ENCODE measurements around the gene OR56A1.
"Not testable (repeated sequence)": the region's sequence is repeated elsewhere in the genome, so short reads cannot be mapped to it uniquely, and the experiment has no call there.

The OR56A1 gene, protein sequence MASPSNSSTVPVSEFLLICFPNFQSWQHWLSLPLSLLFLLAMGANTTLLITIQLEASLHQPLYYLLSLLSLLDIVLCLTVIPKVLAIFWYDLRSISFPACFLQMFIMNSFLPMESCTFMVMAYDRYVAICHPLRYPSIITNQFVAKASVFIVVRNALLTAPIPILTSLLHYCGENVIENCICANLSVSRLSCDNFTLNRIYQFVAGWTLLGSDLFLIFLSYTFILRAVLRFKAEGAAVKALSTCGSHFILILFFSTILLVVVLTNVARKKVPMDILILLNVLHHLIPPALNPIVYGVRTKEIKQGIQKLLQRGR

DNA sequence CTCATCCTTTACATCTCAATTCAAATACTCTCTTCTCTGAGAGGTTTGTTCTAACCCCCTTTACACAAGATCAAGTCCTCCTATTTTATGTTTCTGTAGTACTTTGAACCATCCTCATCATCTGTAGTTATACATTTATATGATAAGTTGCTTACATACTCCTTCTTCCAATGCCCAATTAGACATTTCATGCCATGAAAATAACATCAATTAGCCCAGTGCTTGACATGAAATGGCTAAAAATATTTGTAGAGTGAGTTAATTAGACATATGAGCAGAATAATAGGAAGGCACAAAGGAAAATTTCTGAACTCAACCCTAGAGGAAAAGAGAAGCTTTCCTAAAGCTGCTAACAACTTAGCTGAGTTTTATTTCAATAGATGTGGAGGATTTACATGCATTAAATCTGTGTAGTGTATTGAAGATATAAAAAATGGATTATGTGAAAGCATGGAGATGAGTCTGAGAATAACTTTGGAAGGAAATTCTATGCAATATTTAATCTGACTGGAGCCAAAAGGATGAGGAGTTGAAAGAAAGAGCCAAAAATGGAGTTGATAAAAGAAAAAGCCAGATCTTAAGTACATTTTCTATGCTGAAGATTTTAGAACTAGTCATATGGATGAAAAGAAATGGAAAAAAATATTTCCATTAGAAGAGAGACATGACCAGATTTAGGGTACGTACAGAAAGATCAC lies at the start of gene OR56A1:
TSS of gene OR56A1 (minus strand) at position 51 of the 698 bp plus-strand sequence. CDS start 3,066 bp downstream, outside the sequence.
- DNase-seq, result no peak

DNA sequence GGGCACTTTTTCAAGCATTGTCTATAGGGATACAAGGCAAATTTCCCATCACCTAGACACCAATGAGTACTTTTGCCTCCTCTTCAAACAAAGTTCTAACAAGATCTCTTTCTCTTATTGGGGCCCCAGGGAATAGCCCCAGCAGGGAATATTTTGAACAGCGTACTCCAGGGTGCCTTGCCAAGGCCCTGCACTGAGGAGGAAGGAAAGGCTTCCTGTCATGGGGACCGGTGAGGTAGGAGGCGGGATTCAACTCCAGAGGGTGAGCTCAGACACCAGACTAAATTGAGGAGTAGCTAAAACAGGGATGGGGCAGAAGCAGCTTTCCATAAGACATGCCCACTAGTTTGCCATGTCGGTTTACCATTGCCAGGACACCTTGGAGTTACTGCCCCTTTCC lies 48.9 kb upstream of the OR56A1 start:
- no peak for DNase-seq

DNA sequence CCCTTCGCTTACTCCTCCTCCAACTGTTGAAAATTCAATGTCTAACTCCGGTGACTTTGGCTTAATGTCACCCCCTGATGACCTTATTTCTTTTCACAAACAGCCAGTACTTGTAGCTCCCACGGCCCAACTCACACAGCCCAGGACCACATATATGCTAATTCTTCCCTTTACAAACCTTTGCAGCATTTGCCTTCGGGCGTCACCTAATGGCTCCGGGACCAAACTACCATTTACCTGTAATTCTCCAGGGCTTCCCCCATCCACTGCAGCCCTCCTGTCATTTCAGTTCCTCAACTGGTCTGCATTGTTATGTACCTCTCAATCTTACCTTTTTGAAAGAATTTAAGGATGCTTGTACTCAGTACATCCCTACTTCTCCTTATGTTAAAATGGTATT lies 47.2 kb upstream of the OR56A1 start:
- no peak for DNase-seq

DNA sequence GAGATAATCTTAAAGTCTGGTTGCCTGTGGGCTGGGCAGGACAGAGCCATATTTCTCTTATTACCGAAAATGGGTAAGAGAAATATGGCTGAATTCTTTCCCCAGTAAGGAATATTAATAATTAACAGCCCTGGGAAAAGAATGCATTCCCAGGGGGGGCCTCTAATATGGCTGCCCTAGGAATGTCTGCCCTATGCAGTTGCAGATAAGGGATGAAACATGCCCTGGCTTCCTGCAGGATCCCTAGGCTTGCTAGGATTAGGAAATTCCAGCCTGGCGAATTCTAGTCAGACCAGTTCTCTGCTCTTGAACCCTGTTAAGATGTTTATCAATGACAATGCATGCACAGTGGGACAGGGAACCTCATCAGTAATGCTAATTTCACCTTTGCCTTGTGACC lies 45.9 kb upstream of the OR56A1 start:
- not testable (repeated sequence) for DNase-seq

DNA sequence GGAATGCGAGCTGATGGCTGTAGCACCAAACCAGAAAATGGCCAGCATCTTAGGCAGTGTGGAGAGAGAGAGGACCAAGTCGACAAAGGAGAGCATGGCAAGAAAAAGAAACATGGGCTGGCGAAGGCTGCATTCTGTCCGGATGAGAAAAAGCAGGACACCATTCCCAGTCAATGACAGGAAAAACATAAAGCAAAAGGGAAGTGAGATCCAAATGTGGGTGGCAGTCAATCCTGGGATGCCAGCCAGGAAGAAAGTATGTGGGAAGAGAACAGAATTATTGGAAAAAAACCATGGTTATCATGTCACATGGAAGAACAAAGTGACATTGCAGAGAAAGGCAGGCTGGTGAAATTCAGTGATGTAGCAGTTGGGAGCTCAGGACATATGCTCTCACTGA lies 36.9 kb upstream of the OR56A1 start:
- no peak for DNase-seq

DNA sequence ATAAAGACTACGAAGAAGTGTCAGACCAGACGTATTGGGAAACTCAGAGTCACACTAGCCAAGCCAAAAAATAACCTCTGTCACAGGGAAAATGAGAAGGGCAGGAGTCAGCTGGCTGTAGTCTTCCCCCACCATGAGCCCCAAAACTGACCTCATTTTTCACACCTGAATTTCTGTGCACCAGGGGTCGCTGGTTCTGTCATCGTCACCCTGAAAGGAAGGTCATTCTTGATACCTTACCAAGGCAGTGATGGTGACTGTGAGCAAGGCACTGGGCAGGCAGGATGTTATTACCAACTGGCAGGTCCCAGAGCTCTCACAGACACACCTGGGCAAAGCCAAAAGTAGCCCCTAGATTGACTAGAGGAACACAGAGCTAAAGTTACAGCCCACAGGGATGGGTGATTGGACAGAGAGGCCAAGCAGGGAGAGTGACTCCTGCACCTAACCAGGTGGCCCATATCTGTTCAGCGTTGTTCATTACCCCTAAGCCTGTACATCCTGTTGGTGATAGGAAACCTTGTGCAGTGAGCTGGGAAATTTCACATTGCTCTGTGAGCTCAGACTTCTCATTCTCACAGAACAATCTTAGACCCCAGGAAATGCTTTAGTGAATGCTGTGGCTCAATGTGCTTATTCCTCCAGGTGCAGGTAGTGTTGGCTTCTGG lies 32.3 kb upstream of the OR56A1 start:
- no peak for DNase-seq

DNA sequence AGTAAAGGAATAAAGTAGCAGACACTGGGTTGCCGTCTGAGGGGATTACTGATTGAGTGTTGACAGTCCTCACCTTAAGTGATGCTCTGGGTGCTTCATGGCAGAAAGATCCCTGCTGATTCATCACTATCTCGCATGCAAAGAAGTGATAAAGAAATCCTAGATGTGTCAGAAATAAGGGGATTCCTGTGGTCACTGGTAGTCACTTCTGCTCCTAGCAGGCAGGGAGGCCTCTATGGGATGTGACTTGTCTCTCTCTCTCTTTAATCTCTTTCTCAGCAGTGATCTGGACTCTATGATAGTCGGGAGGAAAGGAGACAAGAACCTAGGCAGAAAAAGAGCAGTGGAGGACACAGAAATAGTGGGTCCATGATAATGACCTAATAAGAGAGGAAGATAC lies 30.9 kb upstream of the OR56A1 start:
- DNase-seq, result no peak

DNA sequence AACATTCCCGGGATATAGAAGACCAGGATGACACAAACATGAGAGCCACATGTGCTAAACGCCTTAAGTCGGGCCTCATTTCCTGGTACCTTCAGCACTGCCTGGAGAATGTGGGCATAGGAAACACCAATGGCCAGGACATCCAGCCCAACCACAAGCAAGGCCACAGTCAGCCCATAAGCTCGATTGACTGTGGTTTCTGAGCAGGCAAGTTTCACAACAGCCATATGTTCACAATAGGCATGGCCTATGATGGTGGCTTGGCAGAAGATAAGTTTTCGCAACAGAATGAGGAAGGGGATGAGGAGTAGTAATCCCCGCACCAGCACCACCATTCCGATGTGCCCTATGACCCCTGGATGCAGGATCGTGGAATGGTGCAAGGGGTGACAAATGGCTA lies 26.9 kb upstream of the OR56A1 start:
- no peak for DNase-seq

DNA sequence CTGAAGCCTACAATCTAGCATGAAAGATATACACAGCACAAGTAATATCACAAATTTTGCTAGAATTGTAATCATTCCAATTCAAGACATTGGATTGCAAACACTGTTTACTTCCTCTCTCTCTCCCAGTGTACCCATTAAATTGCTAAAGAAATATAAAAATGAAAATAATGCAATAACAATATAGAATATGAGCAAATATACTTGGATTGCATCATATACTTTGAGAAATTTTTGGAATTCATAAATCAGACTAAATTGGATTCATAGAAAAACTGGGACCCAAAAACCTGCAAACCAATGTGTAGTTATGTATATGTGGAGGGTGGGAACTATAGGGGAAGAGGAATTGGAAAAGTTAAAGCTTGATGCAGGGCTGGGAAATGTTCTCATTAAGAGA lies 25.0 kb upstream of the OR56A1 start:
- no peak for DNase-seq

DNA sequence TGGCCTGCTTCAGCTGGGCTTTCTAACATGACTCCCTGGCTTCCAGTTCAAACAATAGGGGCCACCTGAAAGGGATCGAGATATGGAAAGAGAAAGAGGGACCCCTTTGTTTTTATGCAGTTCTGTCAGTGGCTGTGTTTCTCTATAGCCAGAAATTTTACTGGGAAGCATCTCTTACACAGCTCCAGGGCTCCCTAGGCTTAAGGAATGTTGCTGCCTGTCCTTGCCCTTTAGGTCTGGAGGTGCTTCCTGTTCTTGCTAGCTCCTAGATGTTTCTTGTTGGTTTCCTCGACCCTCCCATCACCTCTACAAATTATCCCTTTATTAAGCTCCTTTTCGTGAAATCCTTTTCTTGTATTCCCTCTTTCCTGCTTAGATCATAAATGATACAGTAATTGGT lies 21.8 kb upstream of the OR56A1 start:
- DNase-seq, result no peak

DNA sequence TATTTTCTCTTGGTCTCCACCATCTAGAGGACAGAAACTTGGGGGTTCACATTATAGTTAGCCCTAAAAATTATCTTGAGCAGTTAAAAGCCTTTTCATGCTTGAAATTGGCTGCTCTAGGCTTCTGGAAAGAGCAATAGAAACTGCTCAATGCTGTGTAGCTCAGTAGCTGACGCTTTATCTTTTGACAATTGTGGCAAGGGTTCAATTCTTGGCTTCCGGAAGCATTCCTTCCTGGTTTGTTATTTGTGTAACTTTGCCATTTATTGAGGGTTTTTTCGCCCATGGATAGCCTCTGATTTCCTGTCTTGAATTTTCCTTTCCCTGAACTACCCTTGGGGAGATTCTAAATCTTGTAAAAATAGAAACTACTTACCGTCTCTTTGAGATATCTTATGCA lies 10.3 kb upstream of the OR56A1 start:
- no peak for DNase-seq

DNA sequence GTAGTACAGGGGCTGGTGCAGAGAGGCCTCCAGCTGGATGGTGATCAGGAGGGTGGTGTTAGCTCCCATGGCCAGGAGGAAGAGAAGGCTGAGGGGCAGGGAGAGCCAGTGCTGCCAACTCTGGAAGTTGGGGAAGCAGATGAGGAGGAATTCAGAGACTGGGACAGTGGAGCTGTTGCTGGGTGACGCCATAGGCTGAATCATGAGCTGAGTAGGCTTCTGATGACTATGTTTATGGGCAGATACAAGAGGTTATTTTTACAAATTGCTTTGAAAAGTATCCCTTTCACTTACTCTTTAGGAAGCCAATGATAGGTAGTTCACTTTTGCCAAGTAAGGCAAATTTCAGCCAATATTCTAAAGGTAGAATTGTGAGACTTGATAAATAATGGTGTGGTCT lies 3.1 kb downstream of the OR56A1 start:
- no peak for DNase-seq

DNA sequence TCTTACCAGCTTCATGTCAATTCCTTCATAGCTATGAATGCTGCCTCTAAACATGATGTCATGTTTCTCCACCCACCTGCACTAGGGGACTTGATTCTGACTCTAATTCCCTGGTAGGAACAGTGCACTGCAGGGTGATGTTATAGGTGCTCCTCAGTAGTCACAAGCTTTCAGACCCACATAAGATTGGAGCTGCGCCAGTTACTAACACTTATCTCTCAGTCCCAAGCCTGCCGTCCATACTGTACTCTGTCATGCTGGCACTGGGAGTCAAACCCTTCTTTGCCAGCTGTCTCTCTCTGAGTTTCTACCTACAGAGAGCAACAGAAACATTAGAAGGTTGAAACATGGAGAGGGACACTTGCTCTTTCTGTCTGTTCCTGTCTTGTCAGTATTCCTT lies 5.5 kb downstream of the OR56A1 start:
- DNase-seq, result no peak

DNA sequence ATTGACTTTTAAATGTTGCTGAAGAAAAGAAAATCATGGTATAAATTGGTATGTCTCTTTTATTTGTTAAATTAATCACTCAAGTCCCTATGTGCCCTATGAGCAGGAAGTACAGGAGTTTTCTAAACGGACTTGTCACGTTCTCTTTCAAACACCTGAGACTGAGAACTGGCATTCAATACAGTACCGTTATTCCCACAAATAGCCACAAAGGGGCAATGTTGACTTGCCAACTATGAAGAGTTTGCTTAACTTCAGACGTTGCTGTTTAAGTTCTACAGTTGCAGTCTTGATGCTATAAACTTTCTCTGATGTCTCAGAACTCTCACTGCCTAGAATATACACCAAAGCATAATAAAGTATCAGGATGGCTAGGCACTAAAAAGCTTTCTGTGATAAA lies 7.6 kb downstream of the OR56A1 start:
- no peak for DNase-seq

DNA sequence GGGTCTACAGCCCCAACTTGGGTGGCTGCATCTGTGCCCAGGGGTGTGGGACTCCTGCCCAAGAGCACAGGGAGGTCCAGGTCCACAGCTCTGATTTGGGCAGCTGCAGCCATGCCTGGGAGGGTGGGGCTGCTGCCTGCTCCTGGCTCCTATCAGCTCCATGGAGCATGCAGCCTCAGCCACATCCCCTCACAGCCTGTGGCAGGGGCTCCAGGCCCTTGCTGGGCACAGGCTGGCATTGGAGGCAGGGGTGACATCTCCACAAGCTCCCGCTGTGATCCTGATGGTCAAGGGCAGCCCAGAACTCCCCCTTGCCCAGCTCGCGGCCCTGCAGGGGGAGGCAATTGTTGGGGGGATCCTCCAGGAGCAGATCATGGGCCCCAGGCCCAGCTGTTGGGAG lies 17.5 kb downstream of the OR56A1 start:
- DNase-seq, result no peak

DNA sequence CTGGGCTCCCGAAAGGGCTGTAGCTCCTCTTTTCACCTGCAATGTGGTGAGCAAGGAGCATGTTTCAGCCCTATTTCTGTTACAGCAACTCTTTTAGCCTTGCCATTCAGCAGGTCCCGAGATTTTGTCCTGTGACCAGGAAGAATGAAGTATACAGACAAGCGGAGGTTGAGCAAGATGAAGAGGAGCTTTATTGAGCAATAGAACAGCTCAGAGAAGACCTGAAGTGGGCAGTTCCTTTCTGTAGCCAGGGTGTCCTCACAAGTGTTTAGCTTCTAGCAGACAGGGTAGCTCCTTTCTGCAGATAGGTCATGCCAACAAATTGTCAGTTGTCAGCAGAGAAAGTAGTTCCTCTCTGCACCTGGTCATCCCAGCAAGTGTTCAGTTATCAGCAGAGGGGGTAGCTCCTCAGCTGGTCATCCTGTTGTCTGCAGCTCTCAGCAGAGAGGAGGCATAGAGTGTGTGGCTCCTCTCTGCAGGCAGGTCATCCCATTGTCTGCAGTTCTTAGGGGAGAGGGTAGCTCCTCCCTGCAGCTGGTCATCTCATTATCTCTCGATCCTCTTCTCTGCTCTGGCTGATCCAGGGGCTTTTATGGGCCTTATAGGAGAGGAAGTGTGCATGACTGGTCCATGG lies 18.4 kb downstream of the OR56A1 start:
- no peak for DNase-seq

DNA sequence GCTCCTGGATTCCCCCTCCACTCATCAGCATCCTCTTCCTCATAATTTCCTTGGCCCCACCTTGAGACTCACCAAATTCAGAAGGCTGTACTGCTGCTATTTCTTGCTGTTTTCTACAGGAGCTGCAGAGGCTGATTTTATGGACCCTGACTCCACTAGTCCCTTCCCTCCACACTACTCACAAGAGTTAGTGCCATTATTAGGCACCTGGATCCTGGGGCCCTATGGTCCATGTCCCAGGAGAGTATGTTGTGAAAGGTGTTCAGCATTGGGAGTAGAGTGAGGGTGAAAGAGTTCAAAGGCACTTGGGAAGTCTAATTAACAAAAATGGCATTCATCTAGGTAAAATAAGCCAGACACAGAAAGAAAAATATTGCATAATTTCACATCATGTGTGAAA lies 23.7 kb downstream of the OR56A1 start, which contains the start of gene OR56A4:
TSS of gene OR56A4 (minus strand) at position 101 of the 400 bp plus-strand sequence. CDS start 3,954 bp downstream, outside the sequence.
- DNase-seq, result no peak

DNA sequence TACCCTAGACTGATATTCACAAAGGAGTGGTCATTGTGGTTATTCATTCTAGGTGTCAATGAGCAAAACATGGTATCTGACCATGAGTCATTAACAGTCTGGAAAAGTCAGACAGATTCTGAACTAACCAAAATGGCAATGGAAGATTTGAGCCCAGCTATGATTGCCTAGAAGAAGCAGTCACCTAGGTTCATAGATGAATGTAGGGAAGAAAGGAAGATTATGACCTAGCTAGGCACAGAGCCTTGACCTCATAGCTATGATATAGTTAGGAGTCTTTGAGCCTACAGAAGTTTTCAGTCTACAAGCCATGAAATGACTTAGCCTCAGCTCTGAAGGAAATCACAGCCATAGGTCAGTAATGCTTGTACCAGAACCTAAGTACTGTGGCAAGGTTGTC lies 24.2 kb downstream of the OR56A1 start:
- DNase-seq, result no peak

DNA sequence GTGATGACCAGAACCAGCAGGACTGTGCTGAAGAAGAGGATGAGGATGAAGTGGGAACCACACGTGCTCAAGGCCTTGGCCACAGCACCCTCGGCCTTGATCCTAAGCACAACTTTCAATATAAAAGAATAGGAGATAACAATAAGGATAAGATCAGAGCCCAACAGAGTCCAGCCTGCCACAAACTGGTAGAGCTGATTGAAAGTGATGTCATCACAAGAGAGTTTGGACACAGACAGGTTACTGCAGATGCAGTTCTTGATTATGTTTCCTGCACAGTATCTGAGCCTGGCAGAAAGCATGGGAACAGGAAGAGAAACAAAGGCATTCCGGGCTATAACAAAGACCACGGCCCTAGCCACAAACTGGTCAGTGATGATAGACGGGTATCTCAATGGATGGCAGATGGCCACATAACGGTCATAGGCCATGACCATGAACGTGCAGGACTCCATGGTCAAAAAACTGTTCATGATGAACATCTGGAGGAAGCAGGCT lies 28.3 kb downstream of the OR56A1 start:
- DNase-seq, result no peak

DNA sequence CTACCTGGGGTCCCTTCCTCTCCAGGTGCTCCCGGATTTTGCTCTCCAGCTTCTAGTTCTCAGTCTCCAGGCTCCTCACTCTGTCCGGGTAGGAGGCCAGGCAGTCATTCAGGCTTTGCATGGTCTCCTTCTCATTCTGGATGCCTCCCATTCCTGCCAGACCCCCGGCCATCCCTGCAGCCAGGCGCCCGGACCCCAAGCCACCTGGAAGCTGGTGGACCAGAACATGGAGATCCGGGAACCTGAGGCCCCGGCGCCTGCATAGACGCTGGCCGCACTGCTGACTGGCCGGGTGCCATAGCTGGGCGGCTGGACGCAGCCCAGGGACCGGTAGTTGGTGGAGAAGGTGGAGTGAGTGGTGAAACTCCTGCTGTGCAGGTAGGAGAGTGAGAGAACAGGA lies 35.8 kb downstream of the OR56A1 start:
- no peak for DNase-seq

DNA sequence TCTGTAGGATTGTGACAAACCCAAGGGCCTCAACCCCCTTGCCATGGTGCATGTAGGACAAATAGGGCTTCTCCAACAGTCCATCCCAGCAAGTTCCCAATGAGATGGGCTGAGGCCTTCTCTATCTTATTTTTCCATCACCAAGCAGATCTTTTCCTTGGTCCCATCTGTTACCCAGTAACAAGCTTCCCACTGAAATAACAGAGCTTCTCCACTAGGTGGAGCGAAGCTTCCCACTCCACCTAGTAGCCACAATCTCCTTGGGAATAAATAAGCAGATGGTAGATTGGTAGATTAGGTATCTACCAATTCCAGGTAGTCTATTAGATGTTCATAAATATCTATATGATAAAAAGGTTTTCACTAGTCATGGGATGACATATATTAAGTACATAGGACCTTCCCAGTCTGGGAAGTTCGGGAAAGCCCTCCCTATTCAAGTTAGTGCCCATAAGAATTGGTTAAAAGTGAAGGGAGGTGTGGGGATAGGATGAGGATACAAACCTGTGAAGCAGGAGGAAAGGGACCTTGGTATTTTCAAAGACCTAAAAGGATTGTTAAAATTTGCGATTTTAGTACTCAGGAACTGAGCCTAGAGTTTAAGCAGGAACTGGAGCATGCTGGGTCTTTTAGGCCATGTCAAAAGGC lies 37.8 kb downstream of the OR56A1 start:
- no peak for DNase-seq

DNA sequence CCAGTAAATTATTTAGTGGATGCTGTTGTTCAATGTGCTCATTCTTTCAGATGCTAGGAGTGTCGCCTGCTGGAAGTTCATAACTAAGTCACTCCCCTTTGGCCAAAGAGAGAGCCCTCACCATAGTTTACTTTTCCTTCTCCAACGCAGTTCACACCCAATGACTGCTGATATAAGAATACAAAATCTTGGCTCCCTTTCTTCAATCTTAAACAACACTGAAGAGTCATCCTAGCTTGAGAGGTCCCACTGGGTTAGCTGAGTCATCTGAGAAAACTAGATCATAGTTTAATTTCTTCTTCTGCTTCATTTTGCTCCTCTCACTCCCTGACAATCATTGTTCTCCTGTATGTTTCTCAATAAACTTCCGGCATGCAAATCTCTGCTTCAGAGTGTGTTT lies 38.4 kb downstream of the OR56A1 start:
- DNase-seq, result no peak

DNA sequence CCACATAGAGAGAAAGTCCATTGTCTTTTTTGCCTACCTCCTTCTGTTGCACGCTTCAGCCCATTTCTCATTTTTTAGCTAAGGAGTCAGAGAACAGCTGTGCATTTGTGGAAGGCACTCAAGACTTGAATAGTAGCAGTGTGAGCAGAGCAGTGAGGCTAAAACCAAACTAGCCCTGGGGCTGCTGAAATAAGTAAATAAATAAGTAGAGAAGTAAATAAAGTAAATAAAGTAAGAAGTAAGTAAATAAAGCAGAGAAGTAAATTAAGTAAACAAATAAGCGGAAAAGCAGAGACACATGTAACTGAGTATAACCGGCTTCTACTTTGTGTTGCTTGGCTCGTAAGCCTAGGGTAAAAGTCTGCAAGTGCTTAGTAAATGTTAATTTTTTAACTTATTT lies 41.4 kb downstream of the OR56A1 start:
- DNase-seq, result no peak
